Measurements from ENCODE around the gene ADAMTSL2.
"Not testable (repeated sequence)": the region's sequence is repeated elsewhere in the genome, so short reads cannot be mapped to it uniquely, and the experiment has no call there.

ADAMTSL2 gene

DNA sequence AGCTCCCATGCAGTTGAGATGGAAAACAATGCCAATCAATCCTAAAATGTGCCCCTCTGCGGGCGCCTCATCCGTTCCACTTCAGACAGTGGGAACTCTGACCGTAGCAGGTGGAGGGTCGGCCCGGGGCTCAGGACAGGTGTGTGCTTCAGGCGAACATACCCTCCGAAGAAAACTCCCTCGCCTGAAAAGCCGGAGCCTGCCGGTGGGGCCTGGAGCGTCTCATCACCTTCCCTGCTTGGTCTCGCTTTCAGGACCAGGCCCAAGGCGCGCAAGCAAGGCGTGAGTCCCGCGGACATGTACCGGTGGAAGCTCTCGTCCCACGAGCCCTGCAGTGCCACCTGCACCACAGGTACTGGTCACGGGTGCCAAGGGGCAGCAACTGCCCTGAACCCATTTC is 26.4 kb downstream of the ADAMTSL2 start:
- FAIRE-seq: no peak
- no peak for DNase-seq (ENCODE audit: insufficient read length, low spot score)
- no peak for TF ChIP-seq CTCF (IDR thresholded peaks at IDR 0.05; ENCODE audit: insufficient read depth, missing control alignments)

DNA sequence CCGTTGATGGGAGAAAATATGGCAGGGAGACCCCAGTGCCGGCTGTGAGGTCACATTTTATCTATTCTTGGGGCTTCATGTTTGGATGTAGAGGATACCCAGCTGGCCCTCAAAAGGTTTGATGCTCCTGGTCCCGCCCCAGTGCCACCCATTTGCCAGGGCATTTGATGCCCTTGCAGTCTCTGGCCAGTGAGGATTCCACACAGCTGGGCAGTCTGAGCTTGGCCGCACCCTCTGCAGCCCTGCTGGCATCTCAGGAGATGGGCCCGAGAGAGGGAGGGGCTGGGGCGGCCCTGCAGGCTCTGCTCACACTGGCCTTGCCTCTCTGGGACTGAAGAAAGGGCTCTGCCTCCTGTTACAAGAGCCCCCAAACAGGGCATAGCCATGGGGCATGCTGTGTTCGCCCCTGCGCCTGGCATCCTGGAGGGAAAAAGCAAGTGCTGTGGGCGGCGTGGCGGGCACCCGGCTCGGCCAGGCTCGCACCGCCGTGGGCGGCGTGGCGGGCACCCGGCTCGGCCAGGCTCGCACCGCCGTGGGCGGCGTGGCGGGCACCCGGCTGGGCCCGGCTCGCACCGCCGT is 27.6 kb downstream of the ADAMTSL2 start:
- TF ChIP-seq CTCF (IDR thresholded peaks at IDR 0.05; ENCODE audit: insufficient read depth, missing control alignments): no peak
- FAIRE-seq: no peak
- DNase-seq (ENCODE audit: insufficient read length, low spot score): no peak

DNA sequence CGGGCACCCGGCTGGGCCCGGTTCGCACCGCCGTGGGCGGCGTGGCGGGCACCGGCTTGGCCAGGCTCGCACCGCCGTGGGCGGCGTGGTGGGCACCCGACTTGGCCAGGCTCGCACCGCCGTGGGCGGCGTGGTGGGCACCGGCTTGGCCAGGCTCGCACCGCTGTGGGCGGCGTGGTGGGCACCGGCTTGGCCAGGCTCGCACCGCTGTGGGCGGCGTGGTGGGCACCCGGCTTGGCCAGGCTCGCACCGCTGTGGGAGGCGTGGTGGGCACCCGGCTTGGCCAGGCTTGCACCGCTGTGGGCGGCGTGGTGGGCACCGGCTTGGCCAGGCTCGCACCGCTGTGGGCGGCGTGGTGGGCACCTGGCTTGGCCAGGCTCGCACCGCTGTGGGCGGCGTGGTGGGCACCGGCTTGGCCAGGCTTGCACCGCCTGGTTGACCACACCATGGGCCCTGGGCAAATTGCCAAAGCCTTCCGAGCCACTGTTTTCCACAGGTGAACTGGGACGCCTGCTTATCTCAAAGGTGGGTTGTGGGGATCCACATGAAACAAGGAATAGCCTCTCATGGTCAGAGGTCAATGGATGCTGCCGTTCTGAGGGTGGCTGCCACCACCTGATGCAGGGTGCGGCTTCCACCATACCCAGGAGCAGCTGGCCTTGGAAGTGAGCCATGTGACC is 28.2 kb downstream of the ADAMTSL2 start:
- DNase-seq (ENCODE audit: insufficient read length, low spot score): no peak
- TF ChIP-seq CTCF (IDR thresholded peaks at IDR 0.05; ENCODE audit: insufficient read depth, missing control alignments): no peak
- no peak for FAIRE-seq

DNA sequence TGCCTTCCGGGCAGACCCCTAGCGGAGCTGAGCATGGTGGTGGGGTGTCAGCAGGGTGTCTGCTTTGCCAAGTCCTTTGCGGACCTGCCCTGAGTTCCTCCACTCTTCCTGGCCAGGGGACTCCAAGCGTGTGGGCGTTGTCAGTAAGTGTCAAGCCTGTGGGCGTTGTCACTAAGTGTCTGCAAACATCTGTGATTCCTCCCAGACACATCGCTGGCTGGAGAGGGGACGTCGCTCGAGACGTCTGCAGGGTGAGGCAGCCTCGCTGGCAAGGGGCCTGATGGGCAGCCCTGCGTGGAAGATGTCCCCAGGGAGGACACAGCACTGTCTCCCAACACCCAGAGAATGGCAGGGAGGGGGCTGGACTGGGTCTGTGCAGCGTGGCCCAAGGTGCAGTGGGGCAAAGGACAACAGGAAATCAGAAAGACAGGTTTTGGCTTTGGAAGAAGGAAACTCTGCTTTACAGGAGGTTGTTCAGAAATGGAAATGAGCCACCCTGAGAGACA is 28.8 kb downstream of the ADAMTSL2 start:
- FAIRE-seq (no peak), DNase-seq (ENCODE audit: insufficient read length, low spot score) (no peak)
- no peak for TF ChIP-seq CTCF (IDR thresholded peaks at IDR 0.05; ENCODE audit: insufficient read depth, missing control alignments)

DNA sequence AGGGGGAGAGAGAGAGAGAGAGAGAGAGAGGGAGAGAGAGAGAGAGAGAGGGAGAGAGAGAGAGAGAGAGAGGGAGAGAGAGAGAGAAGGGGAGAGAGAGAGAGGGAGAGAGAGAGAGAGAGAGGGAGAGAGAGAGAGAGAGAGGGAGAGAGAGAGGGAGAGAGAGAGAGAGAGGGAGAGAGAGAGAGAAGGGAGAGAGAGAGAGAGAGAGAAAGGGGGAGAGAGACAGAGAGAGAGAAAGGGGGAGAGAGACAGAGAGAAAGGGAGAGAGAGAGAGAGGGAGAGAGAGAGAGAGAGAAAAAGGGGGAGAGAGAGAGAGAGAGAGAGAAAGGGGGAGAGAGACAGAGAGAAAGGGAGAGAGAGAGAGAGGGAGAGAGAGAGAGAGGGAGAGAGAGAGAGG is 29.3 kb downstream of the ADAMTSL2 start:
- not testable (repeated sequence) for FAIRE-seq; DNase-seq (ENCODE audit: insufficient read length, low spot score)

DNA sequence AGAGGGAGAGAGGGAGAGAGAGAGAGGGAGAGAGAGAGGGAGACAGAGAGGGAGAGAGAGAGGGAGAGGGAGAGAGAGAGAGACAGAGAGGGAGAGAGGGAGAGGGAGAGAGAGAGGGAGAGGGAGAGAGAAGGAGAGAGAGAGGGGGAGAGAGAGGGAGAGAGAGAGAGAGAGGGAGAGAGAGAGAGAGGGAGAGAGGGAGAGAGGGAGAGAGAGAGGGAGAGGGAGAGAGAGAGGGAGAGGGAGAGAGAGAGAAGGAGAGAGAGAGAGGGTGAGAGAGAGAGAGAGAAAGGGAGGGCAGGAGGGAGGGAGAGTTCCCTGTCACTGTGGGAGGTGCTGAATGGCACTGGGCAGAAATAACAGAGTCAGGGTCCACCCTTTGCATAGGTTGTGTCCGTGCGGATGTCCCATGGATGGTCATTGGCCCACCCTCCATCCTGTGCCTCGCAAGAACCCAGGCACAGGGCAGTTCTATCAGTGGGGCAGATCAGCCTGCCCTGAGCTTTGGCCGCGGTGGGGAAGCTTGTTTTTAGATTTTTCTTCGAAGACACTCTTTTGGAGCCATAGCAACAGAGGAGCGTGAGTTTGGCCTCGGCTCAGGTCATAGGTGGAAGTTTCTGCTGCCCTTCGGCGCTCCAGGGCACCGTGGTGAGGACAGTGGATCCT is 30.1 kb downstream of the ADAMTSL2 start:
- DNase-seq (ENCODE audit: insufficient read length, low spot score): no peak
- TF ChIP-seq CTCF (IDR thresholded peaks at IDR 0.05; ENCODE audit: insufficient read depth, missing control alignments): no peak
- no peak for FAIRE-seq

- TF ChIP-seq CTCF (IDR thresholded peaks at IDR 0.05; ENCODE audit: insufficient read depth, missing control alignments): no peak
- FAIRE-seq: no peak
- DNase-seq (ENCODE audit: insufficient read length, low spot score): no peak
These were observed 31.9 kb downstream of the ADAMTSL2 start for GRCh38 chr9:133566382-133566781.
